Bone marrow (tissue), 2 donors: Measurements from ENCODE around the gene CYP26B1.

ENCODE experiments used
- DNase-seq, 2 donors: peaks; one replicate each; lab custom pipeline; 2025; lab: John Stamatoyannopoulos, UW

Gene CYP26B1

GRCh38 chr2:72155151-72155550 lies 7.5 kb upstream of the CYP26B1 start:
- DNase-seq: no peak

- no peak for DNase-seq
These were observed 6.8 kb upstream of the CYP26B1 start for GRCh38 chr2:72154386-72154975.

GRCh38 chr2:72153924-72154323 lies 6.3 kb upstream of the CYP26B1 start:
- no peak for DNase-seq

GRCh38 chr2:72153026-72153791 lies 5.5 kb upstream of the CYP26B1 start:
- DNase-seq: no peak

- DNase-seq: no peak
These were observed 3.2 kb upstream of the CYP26B1 start for GRCh38 chr2:72150861-72151356.

- peak in 1 of 2 donors; percentile 3 for DNase-seq
These were observed 2.6 kb upstream of the CYP26B1 start for GRCh38 chr2:72150157-72150860.

- no peak for DNase-seq
These were observed 2.0 kb upstream of the CYP26B1 start for GRCh38 chr2:72149556-72150156.

GRCh38 chr2:72148837-72149555 lies 1.3 kb upstream of the CYP26B1 start:
- no peak for DNase-seq

- no peak for DNase-seq
These were observed 558 bp upstream of the CYP26B1 start for GRCh38 chr2:72148003-72148836.

- DNase-seq: no peak
These were observed 1.0 kb downstream of the CYP26B1 start for GRCh38 chr2:72146347-72147302.

GRCh38 chr2:72145658-72146329 lies 1.9 kb downstream of the CYP26B1 start:
- DNase-seq: no peak

- DNase-seq: no peak
These were observed 2.4 kb downstream of the CYP26B1 start for GRCh38 chr2:72145289-72145657.

- no peak for DNase-seq
These were observed 2.9 kb downstream of the CYP26B1 start for GRCh38 chr2:72144632-72145288.

GRCh38 chr2:72144274-72144631 lies 3.4 kb downstream of the CYP26B1 start:
- DNase-seq: no peak

GRCh38 chr2:72143441-72144273 lies 4.0 kb downstream of the CYP26B1 start:
- DNase-seq: no peak

GRCh38 chr2:72142570-72143440 lies 4.9 kb downstream of the CYP26B1 start:
- no peak for DNase-seq
